ENCODE measurements around the gene COMT. TPM values are rescaled to one million over a fixed set of nuclear protein-coding genes. Genes with fewer than 3 reads are reported as not detected.

COMT gene
- total RNA-seq, 1 experiment from 2014 or later = 109 TPM

DNA sequence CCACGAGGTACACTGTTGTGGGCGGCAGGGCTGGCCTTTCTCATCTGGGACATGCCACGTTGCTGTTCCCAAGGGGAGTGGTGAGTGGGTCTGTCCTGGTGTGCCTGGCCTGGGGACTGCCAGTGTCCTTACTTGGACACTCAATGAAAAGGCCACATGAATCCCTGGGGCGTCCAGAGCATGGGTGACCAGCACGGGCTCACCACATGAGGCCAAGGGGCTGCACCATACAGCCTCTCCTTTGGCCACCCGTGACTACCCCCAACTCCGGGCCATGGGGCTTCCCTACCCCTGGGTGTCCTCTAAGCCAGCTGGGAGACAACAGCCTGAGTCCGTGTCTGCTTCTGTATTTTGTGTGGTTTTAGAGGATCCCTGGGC is 20.3 kb downstream of the COMT start (continued):
- TF ChIP-seq, protein P1, sequence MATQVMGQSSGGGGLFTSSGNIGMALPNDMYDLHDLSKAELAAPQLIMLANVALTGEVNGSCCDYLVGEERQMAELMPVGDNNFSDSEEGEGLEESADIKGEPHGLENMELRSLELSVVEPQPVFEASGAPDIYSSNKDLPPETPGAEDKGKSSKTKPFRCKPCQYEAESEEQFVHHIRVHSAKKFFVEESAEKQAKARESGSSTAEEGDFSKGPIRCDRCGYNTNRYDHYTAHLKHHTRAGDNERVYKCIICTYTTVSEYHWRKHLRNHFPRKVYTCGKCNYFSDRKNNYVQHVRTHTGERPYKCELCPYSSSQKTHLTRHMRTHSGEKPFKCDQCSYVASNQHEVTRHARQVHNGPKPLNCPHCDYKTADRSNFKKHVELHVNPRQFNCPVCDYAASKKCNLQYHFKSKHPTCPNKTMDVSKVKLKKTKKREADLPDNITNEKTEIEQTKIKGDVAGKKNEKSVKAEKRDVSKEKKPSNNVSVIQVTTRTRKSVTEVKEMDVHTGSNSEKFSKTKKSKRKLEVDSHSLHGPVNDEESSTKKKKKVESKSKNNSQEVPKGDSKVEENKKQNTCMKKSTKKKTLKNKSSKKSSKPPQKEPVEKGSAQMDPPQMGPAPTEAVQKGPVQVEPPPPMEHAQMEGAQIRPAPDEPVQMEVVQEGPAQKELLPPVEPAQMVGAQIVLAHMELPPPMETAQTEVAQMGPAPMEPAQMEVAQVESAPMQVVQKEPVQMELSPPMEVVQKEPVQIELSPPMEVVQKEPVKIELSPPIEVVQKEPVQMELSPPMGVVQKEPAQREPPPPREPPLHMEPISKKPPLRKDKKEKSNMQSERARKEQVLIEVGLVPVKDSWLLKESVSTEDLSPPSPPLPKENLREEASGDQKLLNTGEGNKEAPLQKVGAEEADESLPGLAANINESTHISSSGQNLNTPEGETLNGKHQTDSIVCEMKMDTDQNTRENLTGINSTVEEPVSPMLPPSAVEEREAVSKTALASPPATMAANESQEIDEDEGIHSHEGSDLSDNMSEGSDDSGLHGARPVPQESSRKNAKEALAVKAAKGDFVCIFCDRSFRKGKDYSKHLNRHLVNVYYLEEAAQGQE (IDR thresholded peaks at IDR 0.05; ENCODE audit: low read depth) = no peak
- no peak for TF ChIP-seq POLR2A (IDR thresholded peaks at IDR 0.05; ENCODE audit: borderline replicate concordance, extremely low read depth, insufficient read depth, insufficient read length)
- TF ChIP-seq, protein P2, sequence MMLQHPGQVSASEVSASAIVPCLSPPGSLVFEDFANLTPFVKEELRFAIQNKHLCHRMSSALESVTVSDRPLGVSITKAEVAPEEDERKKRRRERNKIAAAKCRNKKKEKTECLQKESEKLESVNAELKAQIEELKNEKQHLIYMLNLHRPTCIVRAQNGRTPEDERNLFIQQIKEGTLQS (IDR thresholded peaks at IDR 0.05) = no peak
- TF ChIP-seq EZH2 (IDR thresholded peaks at IDR 0.05) = no peak

DNA sequence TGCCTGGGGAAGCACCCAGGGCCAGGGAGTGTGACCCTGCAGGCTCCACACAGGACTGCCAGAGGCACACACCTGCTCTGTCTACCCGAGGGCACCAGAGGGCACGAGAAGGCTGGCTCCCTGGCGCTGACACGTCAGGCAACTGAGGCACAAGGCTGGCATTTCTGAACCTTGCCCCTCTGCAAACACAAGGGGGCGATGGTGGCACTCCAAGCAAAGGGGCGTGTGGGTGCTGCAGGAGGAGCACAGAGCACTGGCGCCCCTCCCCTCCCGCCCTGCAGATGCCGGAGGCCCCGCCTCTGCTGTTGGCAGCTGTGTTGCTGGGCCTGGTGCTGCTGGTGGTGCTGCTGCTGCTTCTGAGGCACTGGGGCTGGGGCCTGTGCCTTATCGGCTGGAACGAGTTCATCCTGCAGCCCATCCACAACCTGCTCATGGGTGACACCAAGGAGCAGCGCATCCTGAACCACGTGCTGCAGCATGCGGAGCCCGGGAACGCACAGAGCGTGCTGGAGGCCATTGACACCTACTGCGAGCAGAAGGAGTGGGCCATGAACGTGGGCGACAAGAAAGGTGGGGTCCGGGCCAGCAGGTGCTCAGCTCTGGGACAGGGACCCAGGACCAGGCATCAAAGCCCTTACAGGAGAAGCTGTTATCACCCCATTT is 20.8 kb downstream of the COMT start:
- Histone ChIP-seq H3K27ac (ENCODE audit: low read depth, low read length) (peak overlapping the region; percentile 99), H3K36me3 (ENCODE audit: control insufficient read depth in 1 of 2, insufficient read depth in 2 of 2, low read length in 2 of 2) (peaks cover 2 to 12% of the 10 kb centered on the region in 2 experiments; a peak in 2 of 4 replicates), H3K4me2 (ENCODE audit: low read length) (peak overlapping the region; percentile 99), H3K4me1 (ENCODE audit: control insufficient read depth in 1 of 2, insufficient read depth in 2 of 2, low read length in 2 of 2) (peaks cover 44 to 60% of the 10 kb centered on the region in 2 experiments), H3K9ac (ENCODE audit: low read length) (peak overlapping the region; percentile 74), H3K79me2 (ENCODE audit: insufficient read depth, low read length) (no peaks in the 10 kb centered on the region), H2AFZ (ENCODE audit: low read depth, low read length, poor library complexity, severe bottlenecking) (no peak overlapping the region), H3K27me3 (ENCODE audit: insufficient read depth, low read length) (no peaks in the 10 kb centered on the region), H4K20me1 (ENCODE audit: insufficient read depth) (no peaks in the 10 kb centered on the region), H3K9me3 (ENCODE audit: control insufficient read depth in 1 of 2, insufficient read depth in 1 of 2, low read depth in 1 of 2, low read length in 2 of 2) (no peaks in the 10 kb centered on the region), H3K9me2 (ENCODE audit: insufficient read depth) (no peaks in the 10 kb centered on the region), H3K4me3 (replicated peaks in 1 of 2; ENCODE audit: low read depth in 1 of 2, low read length in 2 of 2) (peak overlapping the region; percentile 46 to 64)
- RAD21 ChIA-PET (ENCODE audit: low non-redundant PET in 1 of 2, low total read pairs in 2 of 2, uncharacterized antibody in 2 of 2, unreplicated experiment in 2 of 2) = interaction anchor here in 1 of 2 experiments (1.7 kb wide), 1 partner anchor 232 kb away, joined by 5 read pairs; no protein-coding TSS in a partner anchor
- intact Hi-C loops (cut with micrococcal nuclease) = loop anchor here (10.0 kb wide), 1 partner anchor 152 kb away; the partner anchor contains the start of genes RANBP1 and TRMT2A
- ATAC-seq (peak; percentile 79), DNase-seq (ENCODE audit: low read depth, low spot score) (peak; percentile 79)
- POLR2A ChIA-PET = interaction anchor here (0.7 to 1.3 kb wide), 5 partner anchors 8 to 189 kb away, joined by 3 to 5 read pairs (median 3); no protein-coding TSS in a partner anchor
- CTCF ChIA-PET = interaction anchor here (0.6 to 2.0 kb wide), 7 partner anchors 8 to 967 kb away, joined by 3 to 15 read pairs (median 3); no protein-coding TSS in a partner anchor
- no TSS peak for BruUV-seq (replicated peaks)
- TF ChIP-seq, protein P3, sequence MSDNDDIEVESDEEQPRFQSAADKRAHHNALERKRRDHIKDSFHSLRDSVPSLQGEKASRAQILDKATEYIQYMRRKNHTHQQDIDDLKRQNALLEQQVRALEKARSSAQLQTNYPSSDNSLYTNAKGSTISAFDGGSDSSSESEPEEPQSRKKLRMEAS (IDR thresholded peaks at IDR 0.05) = peak; percentile 28; the same call in 1 of the 2 replicates
- no peak for TF ChIP-seq POLR2A (IDR thresholded peaks at IDR 0.05; ENCODE audit: borderline replicate concordance, extremely low read depth, insufficient read depth, insufficient read length)
- TF ChIP-seq SRF (IDR thresholded peaks at IDR 0.05; ENCODE audit: low read depth) = no peak
- TF ChIP-seq, protein P1 (IDR thresholded peaks at IDR 0.05; ENCODE audit: low read depth) = no peak
- no peak for TF ChIP-seq EZH2phosphoT487 (IDR thresholded peaks at IDR 0.05; ENCODE audit: borderline replicate concordance)
- TF ChIP-seq ZFX (IDR thresholded peaks at IDR 0.05) = no peak
- TF ChIP-seq ELF1 (IDR thresholded peaks at IDR 0.05; ENCODE audit: borderline replicate concordance, low read depth) = no peak
- no peak for TF ChIP-seq FOSL1 (IDR thresholded peaks at IDR 0.05; ENCODE audit: low read depth)
- TF ChIP-seq JUND (IDR thresholded peaks at IDR 0.05) = no peak
- no peak for TF ChIP-seq YY1 (IDR thresholded peaks at IDR 0.05; ENCODE audit: extremely low read depth, insufficient replicate concordance, low read depth, low read length)
- TF ChIP-seq TCF7L2 (IDR thresholded peaks at IDR 0.05; ENCODE audit: borderline replicate concordance, extremely low read depth, insufficient read depth, insufficient read length) = no peak
- TF ChIP-seq CEBPB (IDR thresholded peaks at IDR 0.05; ENCODE audit: low read depth) = no peak
- TF ChIP-seq EZH2 (IDR thresholded peaks at IDR 0.05) = no peak
- TF ChIP-seq SIN3A (IDR thresholded peaks at IDR 0.05; ENCODE audit: low read depth) = no peak
- peak; percentile 28; the same call in 1 of the 2 replicates for TF ChIP-seq POLR2AphosphoS5 (IDR thresholded peaks at IDR 0.05; ENCODE audit: low read depth, low read length)
- TF ChIP-seq CBX3 (IDR thresholded peaks at IDR 0.05; ENCODE audit: low read depth) = 0 out of 2 replicates have a peak, but pooled peaks have one; percentile 7
